ENCODE data around the gene STXBP1. TPM values are rescaled to one million over a fixed set of nuclear protein-coding genes. Genes with fewer than 3 reads are reported as not detected.

Gene STXBP1
- total and polyA plus RNA-seq, 2 donors (not counting 3 experiments of a cell fraction or from before 2014, with no cell fraction given): 18.8 to 51.3 TPM

DNA sequence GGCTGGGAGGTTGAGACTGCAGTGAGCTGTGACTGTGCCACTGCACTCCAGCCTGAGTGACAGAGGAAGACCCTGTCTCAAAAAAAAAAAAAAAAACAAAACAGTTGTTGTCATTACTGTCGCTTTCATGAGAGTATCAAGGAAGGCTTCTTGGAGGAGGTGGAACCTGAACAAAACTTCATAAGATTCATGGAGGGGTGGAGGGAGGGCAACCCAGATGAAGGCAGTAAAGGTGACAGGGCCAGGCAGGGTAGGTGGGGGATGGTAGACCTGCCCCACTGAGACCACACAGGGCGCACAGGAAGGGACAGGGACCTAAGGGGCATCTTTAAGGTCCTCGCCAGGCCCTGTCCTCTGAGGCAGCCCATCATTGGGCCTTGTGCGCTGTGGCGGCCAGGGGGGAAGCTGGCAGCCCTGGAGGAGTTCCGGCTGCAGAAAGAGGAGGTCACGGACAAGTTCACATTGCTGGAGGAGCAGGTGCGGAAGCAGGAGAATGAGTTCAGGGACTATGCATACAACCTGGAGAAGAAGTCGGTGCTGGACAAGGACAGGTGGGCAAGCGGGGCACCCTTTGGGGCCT lies 98.2 kb downstream of the STXBP1 start:
- no peak for TF ChIP-seq EZH2 (IDR thresholded peaks at IDR 0.05; ENCODE audit: borderline replicate concordance, low read depth, low read length, severe bottlenecking)
- TF ChIP-seq POLR2A (IDR thresholded peaks at IDR 0.05; ENCODE audit: low read depth, low read length): no peak
- TF ChIP-seq, protein P1, sequence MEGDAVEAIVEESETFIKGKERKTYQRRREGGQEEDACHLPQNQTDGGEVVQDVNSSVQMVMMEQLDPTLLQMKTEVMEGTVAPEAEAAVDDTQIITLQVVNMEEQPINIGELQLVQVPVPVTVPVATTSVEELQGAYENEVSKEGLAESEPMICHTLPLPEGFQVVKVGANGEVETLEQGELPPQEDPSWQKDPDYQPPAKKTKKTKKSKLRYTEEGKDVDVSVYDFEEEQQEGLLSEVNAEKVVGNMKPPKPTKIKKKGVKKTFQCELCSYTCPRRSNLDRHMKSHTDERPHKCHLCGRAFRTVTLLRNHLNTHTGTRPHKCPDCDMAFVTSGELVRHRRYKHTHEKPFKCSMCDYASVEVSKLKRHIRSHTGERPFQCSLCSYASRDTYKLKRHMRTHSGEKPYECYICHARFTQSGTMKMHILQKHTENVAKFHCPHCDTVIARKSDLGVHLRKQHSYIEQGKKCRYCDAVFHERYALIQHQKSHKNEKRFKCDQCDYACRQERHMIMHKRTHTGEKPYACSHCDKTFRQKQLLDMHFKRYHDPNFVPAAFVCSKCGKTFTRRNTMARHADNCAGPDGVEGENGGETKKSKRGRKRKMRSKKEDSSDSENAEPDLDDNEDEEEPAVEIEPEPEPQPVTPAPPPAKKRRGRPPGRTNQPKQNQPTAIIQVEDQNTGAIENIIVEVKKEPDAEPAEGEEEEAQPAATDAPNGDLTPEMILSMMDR (IDR thresholded peaks at IDR 0.05; ENCODE audit: extremely low read depth in 1 of 2, insufficient read depth in 1 of 2, low read depth in 1 of 2, low read length in 2 of 2): no peak
- TF ChIP-seq FOS (IDR thresholded peaks at IDR 0.05; ENCODE audit: borderline replicate concordance, insufficient read depth, low read length): no peak
- no peak for TF ChIP-seq POLR2AphosphoS5 (IDR thresholded peaks at IDR 0.05; ENCODE audit: insufficient read depth, low read depth, low read length)
- no peak for TF ChIP-seq JUN (IDR thresholded peaks at IDR 0.05; ENCODE audit: borderline replicate concordance, insufficient read depth, insufficient read length, low read depth)
- TF ChIP-seq, protein P2, sequence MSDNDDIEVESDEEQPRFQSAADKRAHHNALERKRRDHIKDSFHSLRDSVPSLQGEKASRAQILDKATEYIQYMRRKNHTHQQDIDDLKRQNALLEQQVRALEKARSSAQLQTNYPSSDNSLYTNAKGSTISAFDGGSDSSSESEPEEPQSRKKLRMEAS (IDR thresholded peaks at IDR 0.05; ENCODE audit: insufficient read depth, insufficient read length): no peak
- no peak for TF ChIP-seq GATA2 (IDR thresholded peaks at IDR 0.05; ENCODE audit: insufficient read depth, insufficient read length, low read depth, low read length)
- TF ChIP-seq MYC (IDR thresholded peaks at IDR 0.05; ENCODE audit: low read depth, low read length): no peak
- Histone ChIP-seq H2AFZ (ENCODE audit: low read depth, low read length) (no peak overlapping the region), H3K27ac (ENCODE audit: insufficient read depth, low read depth, low read length) (no peak overlapping the region), H3K4me2 (ENCODE audit: insufficient read depth, low read length) (no peak overlapping the region), H3K9ac (replicated peaks; ENCODE audit: extremely low read depth, insufficient read depth, low read length) (no peak overlapping the region), H4K20me1 (replicated peaks; ENCODE audit: control insufficient read depth, extremely low read depth, insufficient read depth, low read length) (no peaks in the 10 kb centered on the region), H3K4me1 (ENCODE audit: control insufficient read depth, extremely low read depth, insufficient read depth, low read length) (peaks cover 5% of the 10 kb centered on the region), H3K9me1 (replicated peaks; ENCODE audit: control insufficient read depth, extremely low read depth, insufficient read depth, low read length) (no peaks in the 10 kb centered on the region), H3K36me3 (ENCODE audit: control insufficient read depth in 2 of 2, extremely low read depth in 1 of 2, insufficient read depth in 2 of 2, low read length in 2 of 2) (no peaks in the 10 kb centered on the region), H3K79me2 (ENCODE audit: control insufficient read depth, insufficient read depth, low read length) (peaks cover 5% of the 10 kb centered on the region), H3K4me3 (replicated peaks in 1 of 3; ENCODE audit: insufficient read depth in 1 of 3, low read depth in 1 of 3, low read length in 3 of 3) (no peak overlapping the region), H3K27me3 (ENCODE audit: control insufficient read depth in 2 of 2, insufficient read depth in 2 of 2, low read length in 2 of 2) (no peaks in the 10 kb centered on the region), H3K9me3 (replicated peaks; ENCODE audit: control insufficient read depth, insufficient read depth, low read length) (no peaks in the 10 kb centered on the region)
- intact Hi-C loops (cut with micrococcal nuclease) (no loop called here), dilution Hi-C loops (cut with MboI; ENCODE audit: extremely low pct_ligation_motif_present, low sequenced_read_pairs) (no loop called here)
- FAIRE-seq (no peak), DNase-seq (ENCODE audit: low read depth, low spot score) (no peak)
- BruUV-seq (replicated peaks): no TSS peak
- CTCF ChIA-PET: no interaction called here
- POLR2A ChIA-PET: no interaction called here

Measured in endothelial cell of umbilical vein (primary cell).